Loucy (cell line): ENCODE data around the gene ARF1.

ENCODE experiments used
- H2AFZ ChIP-seq: fragments of 200-600 bp; sonication (generic); 2 replicates; pipeline ENCODE4 v1.6.0; 2016; ENCODE audit warnings: antibody characterized with exemption, mild to moderate bottlenecking, low read length, moderate library complexity
- H3F3A ChIP-seq: fragments of 200-600 bp; 2 replicates; pipeline ENCODE4 v1.6.0; 2016; ENCODE audit warnings: antibody characterized with exemption, low read depth, mild to moderate bottlenecking
- H3K27me3 ChIP-seq: fragments of 200-600 bp; sonication (generic); 2 replicates; pipeline ENCODE4 v1.6.1; 2014; ENCODE audit warnings: low read length, mild to moderate bottlenecking; ENCODE audit not compliant: insufficient read depth, poor library complexity, severe bottlenecking
- H3K36me3 ChIP-seq: fragments of 200-600 bp; sonication (generic); 2 replicates; pipeline ENCODE4 v1.6.1; 2016; ENCODE audit warnings: low read length; ENCODE audit not compliant: insufficient read depth
- H3K4me1 ChIP-seq: fragments of 200-600 bp; sonication (generic); 2 replicates; pipeline ENCODE4 v1.5.1; 2014; ENCODE audit warnings: low read length, mild to moderate bottlenecking; ENCODE audit not compliant: insufficient read depth, poor library complexity, severe bottlenecking
- H3K4me2 ChIP-seq: fragments of 200-600 bp; sonication (generic); 2 replicates; pipeline ENCODE4 v1.6.0; 2014; ENCODE audit warnings: antibody characterized with exemption, low read length, low read depth, mild to moderate bottlenecking; ENCODE audit not compliant: poor library complexity, severe bottlenecking
- H3K4me3 ChIP-seq: fragments of 200-600 bp; sonication (generic); 2 replicates; pipeline ENCODE4 v1.5.1; 2014; ENCODE audit warnings: low read length, mild to moderate bottlenecking, mixed read lengths; ENCODE audit not compliant: poor library complexity, severe bottlenecking
- H3K79me2 ChIP-seq: fragments of 200-600 bp; sonication (generic); 2 replicates; pipeline ENCODE4 v1.6.1; 2014; ENCODE audit warnings: low read length; ENCODE audit not compliant: insufficient read depth
- H3K9ac ChIP-seq: fragments of 200-600 bp; sonication (generic); 2 replicates; pipeline ENCODE4 v1.6.0; 2014; ENCODE audit warnings: mild to moderate bottlenecking, low read depth, low read length, moderate library complexity; ENCODE audit not compliant: poor library complexity, severe bottlenecking
- H3K9me2 ChIP-seq: fragments of 200-600 bp; sonication (generic); replicated peaks from 2 replicates; pipeline ENCODE4 v1.6.1; 2016; ENCODE audit warnings: low read depth, low read length, mixed read lengths
- H3K9me3 ChIP-seq: fragments of 200-600 bp; sonication (generic); 2 replicates; pipeline ENCODE4 v1.6.1; 2014; ENCODE audit warnings: mild to moderate bottlenecking, antibody characterized with exemption, low read length, low read depth; ENCODE audit not compliant: insufficient read depth
- H4K20me1 ChIP-seq: fragments of 200-600 bp; sonication (generic); 2 replicates; pipeline ENCODE4 v1.6.0; 2014; ENCODE audit warnings: antibody characterized with exemption, low read length, mild to moderate bottlenecking; ENCODE audit not compliant: insufficient read depth, poor library complexity, severe bottlenecking
- CTCF ChIP-seq: fragments of 200-600 bp; sonication (generic); conservative IDR thresholded peaks from 2 replicates; pipeline ENCODE4 v1.5.1; 2014; ENCODE audit warnings: mild to moderate bottlenecking, antibody characterized with exemption, low read length
- EZH2phosphoT487 ChIP-seq: fragments of 200-600 bp; IDR thresholded peaks from 2 replicates; pipeline ENCODE4 v1.6.1; 2018; ENCODE audit warnings: antibody characterized with exemption, mild to moderate bottlenecking, moderate library complexity, borderline replicate concordance

The ARF1 gene

GRCh38 chr1:228142701-228143136 is 60.2 kb downstream of the ARF1 start:
- peaks cover 72% of the 10 kb centered on the region for H3K79me2 ChIP-seq
- peaks cover 4% of the 10 kb centered on the region; the same call in 1 of the 2 replicates for H3K36me3 ChIP-seq

GRCh38 chr1:228143480-228144192 is 61.1 kb downstream of the ARF1 start:
- H3K27me3 ChIP-seq = no peaks in the 10 kb centered on the region
- H3K4me1 ChIP-seq = peaks cover 32% of the 10 kb centered on the region
- peak overlapping the region; percentile 99 for H3K4me3 ChIP-seq
- peaks cover 72% of the 10 kb centered on the region for H3K79me2 ChIP-seq
- H3K36me3 ChIP-seq = peaks cover 9% of the 10 kb centered on the region; the same call in 1 of the 2 replicates
- peak overlapping the region; percentile 93 for H3K9ac ChIP-seq
- peak overlapping the region; percentile 95 for H3K4me2 ChIP-seq
- no peaks in the 10 kb centered on the region for H3F3A ChIP-seq
- no peak overlapping the region for H2AFZ ChIP-seq
- no peaks in the 10 kb centered on the region for H3K9me2 ChIP-seq
- no peaks in the 10 kb centered on the region for H3K9me3 ChIP-seq
- TF ChIP-seq EZH2phosphoT487 (no peak), CTCF (no peak)
- H4K20me1 ChIP-seq = peaks cover 69% of the 10 kb centered on the region

More at GRCh38 chr1:228142701-228143136, 60.2 kb downstream of the ARF1 start:
- H4K20me1 ChIP-seq = peaks cover 62% of the 10 kb centered on the region
- H2AFZ ChIP-seq = no peak overlapping the region
- H3K27me3 ChIP-seq = no peaks in the 10 kb centered on the region
- peak overlapping the region; percentile 99 for H3K4me3 ChIP-seq
- peak overlapping the region; percentile 93 for H3K9ac ChIP-seq
- no peak for TF ChIP-seq CTCF
- TF ChIP-seq EZH2phosphoT487 = no peak
- peaks cover 30% of the 10 kb centered on the region for H3K4me1 ChIP-seq
- no peaks in the 10 kb centered on the region for H3K9me3 ChIP-seq
- H3F3A ChIP-seq = no peaks in the 10 kb centered on the region
- H3K9me2 ChIP-seq = no peaks in the 10 kb centered on the region
- H3K4me2 ChIP-seq = peak overlapping the region; percentile 95

GRCh38 chr1:228144193-228144992 is 61.9 kb downstream of the ARF1 start:
- Histone ChIP-seq H3K36me3 (peaks cover 13% of the 10 kb centered on the region; the same call in 1 of the 2 replicates), H3K9me2 (no peaks in the 10 kb centered on the region), H3K4me1 (peaks cover 32% of the 10 kb centered on the region), H3K79me2 (peaks cover 72% of the 10 kb centered on the region), H4K20me1 (peaks cover 69% of the 10 kb centered on the region), H3K4me3 (peak overlapping the region; percentile 99), H3K4me2 (peak overlapping the region; percentile 95), H3F3A (no peaks in the 10 kb centered on the region), H3K27me3 (no peaks in the 10 kb centered on the region), H3K9ac (peak overlapping the region; percentile 93), H3K9me3 (no peaks in the 10 kb centered on the region), H2AFZ (no peak overlapping the region)
- TF ChIP-seq CTCF = no peak
- TF ChIP-seq EZH2phosphoT487 = no peak
